GM12892 (cell line): ENCODE results near the gene ECHDC1.

Experiments
- DNase-seq: peaks from one replicate; pipeline ENCODE4 v3.0.0; 2011; ENCODE audit not compliant: insufficient read length
- FAIRE-seq: peaks from 2 replicates; lab custom pipeline; 2011; peaks lifted over from hg19 to GRCh38; lab: Jason Lieb, UNC
- POLR2A ChIP-seq: IDR thresholded peaks from 2 replicates; pipeline ENCODE4 v1.6.1; 2011; ENCODE audit warnings: low read depth, low read length, control low read depth
- POLR2AphosphoS5 ChIP-seq: IDR thresholded peaks from 2 replicates; pipeline ENCODE4 v1.6.1; 2011; ENCODE audit warnings: low read depth, low read length, control low read depth
- TAF1 ChIP-seq: IDR thresholded peaks from 2 replicates; pipeline ENCODE4 v1.6.1; 2011; ENCODE audit warnings: low read depth, mild to moderate bottlenecking, control low read depth, low read length, borderline replicate concordance

The ECHDC1 gene

GRCh38 chr6:127276331-127276730, 67.1 kb downstream of the ECHDC1 start:
- DNase-seq: no peak
- TF ChIP-seq TAF1: no peak
- TF ChIP-seq POLR2A: no peak
- no peak for TF ChIP-seq POLR2AphosphoS5
- FAIRE-seq: no peak

GRCh38 chr6:127273499-127273898, 69.9 kb downstream of the ECHDC1 start:
- DNase-seq (no peak), FAIRE-seq (no peak)
- TF ChIP-seq POLR2AphosphoS5 (no peak), TAF1 (no peak), POLR2A (no peak)

- no peak for FAIRE-seq
- DNase-seq: no peak
- no peak for TF ChIP-seq POLR2A
- no peak for TF ChIP-seq TAF1
- no peak for TF ChIP-seq POLR2AphosphoS5
Measured at GRCh38 chr6:127272576-127272975, 70.8 kb downstream of the ECHDC1 start.

GRCh38 chr6:127267646-127268625, 75.5 kb downstream of the ECHDC1 start:
- DNase-seq (no peak), FAIRE-seq (no peak)
- TF ChIP-seq TAF1 (no peak), POLR2AphosphoS5 (no peak), POLR2A (no peak)

GRCh38 chr6:127266892-127267645, 76.3 kb downstream of the ECHDC1 start:
- DNase-seq: peak; percentile 52
- peak; percentile 85 for TF ChIP-seq POLR2A
- TF ChIP-seq TAF1: peak; percentile 62; the same call in 1 of the 2 replicates
- peak; percentile 76 for TF ChIP-seq POLR2AphosphoS5
- FAIRE-seq: peak; percentile 97

GRCh38 chr6:127266178-127266891, 77.1 kb downstream of the ECHDC1 start, which contains the start of gene RNF146:
Gene RNF146 (plus strand): TSS chr6:127266864. CDS start chr6:127280339, 13,475 bp downstream.
- peak; percentile 70 for DNase-seq
- FAIRE-seq: no peak
- no peak for TF ChIP-seq TAF1
- TF ChIP-seq POLR2A: no peak
- no peak for TF ChIP-seq POLR2AphosphoS5

- DNase-seq (no peak), FAIRE-seq (no peak)
- TF ChIP-seq POLR2A (no peak), POLR2AphosphoS5 (no peak), TAF1 (no peak)
Measured at GRCh38 chr6:127263481-127263880, 79.9 kb downstream of the ECHDC1 start.

- no peak for DNase-seq
- FAIRE-seq: no peak
- no peak for TF ChIP-seq POLR2AphosphoS5
- TF ChIP-seq TAF1: no peak
- TF ChIP-seq POLR2A: no peak
Measured at GRCh38 chr6:127262896-127263295, 80.5 kb downstream of the ECHDC1 start.

- TF ChIP-seq POLR2AphosphoS5 (no peak), POLR2A (no peak), TAF1 (no peak)
- DNase-seq (no peak), FAIRE-seq (no peak)
Measured at GRCh38 chr6:127255286-127255685, 88.1 kb downstream of the ECHDC1 start.

- no peak for DNase-seq
- FAIRE-seq: no peak
- no peak for TF ChIP-seq TAF1
- TF ChIP-seq POLR2AphosphoS5: no peak
- TF ChIP-seq POLR2A: no peak
Measured at GRCh38 chr6:127249621-127250020, 93.8 kb downstream of the ECHDC1 start.
